Measurements from ENCODE around the gene ADM2.
"Not testable (repeated sequence)": the region's sequence is repeated elsewhere in the genome, so short reads cannot be mapped to it uniquely, and the experiment has no call there.

Gene ADM2

GRCh38 chr22:50481440-50482106 is at the start of gene ADM2:
Gene ADM2, plus strand, starts transcription at chr22:50481543. Its CDS starts 305 bp downstream, at chr22:50481848.
- peak; percentile 41 for DNase-seq

GRCh38 chr22:50432131-50432876 is 49.0 kb upstream of the ADM2 start:
- no peak for DNase-seq

- not testable (repeated sequence) for DNase-seq
These were observed 48.3 kb upstream of the ADM2 start for GRCh38 chr22:50432877-50433510.

- no peak for DNase-seq
These were observed 46.5 kb upstream of the ADM2 start for GRCh38 chr22:50434849-50435248.

DNA sequence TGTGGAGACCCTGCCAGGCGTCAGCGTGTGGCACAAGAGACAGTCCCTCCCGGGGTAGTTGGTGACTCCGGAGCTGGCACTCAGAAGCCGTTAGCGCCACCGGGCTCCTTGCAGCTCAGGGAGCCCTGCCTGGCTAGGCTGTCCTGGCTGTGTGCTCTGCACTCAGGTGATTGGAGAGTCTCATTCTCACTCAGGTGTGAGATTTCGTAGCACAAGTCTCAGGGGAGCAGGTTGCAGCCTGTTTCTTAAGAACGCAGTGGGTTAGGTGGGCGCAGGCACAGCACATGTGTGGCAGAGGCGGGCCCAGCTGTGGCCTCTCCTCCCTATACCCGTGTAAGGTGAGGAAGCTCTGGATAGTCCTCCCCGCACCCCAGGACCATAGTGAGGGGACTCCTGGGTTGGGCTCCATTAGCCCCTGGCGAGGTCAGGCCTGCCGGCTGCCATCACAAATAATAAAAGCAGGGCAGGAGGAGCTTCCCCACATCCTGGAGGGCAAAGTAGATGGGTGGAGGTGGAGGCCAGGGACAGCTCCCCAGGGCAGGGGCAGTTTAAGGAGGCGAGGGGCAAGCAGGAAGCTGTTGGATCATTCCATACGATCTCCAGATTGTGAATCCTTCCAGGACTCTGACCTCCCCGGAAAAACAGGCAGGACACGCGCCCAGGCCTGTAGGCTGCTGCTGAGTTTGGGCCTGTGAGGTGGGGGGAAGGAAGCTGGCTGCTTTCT is 45.9 kb upstream of the ADM2 start:
- no peak for DNase-seq

- DNase-seq: no peak
These were observed 45.1 kb upstream of the ADM2 start for GRCh38 chr22:50436015-50436830.

- DNase-seq: no peak
These were observed 44.5 kb upstream of the ADM2 start for GRCh38 chr22:50436841-50437341.

- DNase-seq: no peak
These were observed 43.6 kb upstream of the ADM2 start for GRCh38 chr22:50437511-50438304.

DNA sequence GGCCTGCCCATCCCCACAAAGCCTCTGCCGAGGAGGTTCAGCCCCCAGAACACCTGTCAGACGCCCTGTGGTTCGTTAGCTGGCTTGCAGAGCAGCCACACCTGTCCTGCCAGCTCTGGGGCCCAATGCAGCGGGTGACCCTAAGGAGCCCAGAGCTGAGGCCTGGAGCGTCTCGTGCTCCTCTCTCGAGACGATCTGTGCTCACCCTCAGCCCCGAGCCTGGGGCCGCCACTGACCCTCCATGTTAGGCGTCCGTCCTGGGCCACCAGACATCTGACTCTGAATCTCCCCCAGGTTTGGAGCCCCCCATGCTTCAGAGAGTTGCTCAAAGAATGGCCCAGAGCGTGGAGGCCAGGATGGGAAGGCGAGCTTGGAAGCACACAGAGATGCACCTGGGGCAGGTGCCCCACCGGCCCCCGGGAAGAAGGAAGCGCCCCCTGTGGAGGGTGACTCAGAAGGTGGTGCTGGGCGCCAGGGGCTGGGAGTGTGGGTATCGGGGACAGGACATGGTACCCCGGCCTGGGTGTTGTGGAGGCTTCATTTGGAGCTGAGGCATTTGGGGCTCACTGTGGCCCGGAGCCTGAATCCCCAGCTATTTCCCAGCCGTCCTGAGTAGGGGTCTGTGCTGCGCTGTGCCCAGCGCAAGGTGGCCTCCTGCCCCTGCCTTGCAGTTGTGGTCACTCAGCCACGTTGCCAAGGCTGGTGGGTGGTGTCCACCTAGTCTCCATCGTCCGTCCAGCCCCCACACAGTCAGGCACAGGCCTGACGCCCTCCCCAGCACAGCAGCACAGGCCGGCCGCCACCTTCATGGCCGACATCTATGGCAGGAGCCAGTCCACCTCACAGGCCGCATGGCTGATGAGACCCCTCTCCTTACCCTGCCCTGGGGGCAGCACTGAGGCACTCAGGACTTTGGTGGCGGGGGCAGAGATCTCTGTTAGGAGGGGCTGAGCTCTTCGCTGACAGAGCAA is 42.8 kb upstream of the ADM2 start:
- DNase-seq: no peak

- no peak for DNase-seq
These were observed 42.0 kb upstream of the ADM2 start for GRCh38 chr22:50439314-50439870.

GRCh38 chr22:50439871-50440331 is 41.4 kb upstream of the ADM2 start:
- no peak for DNase-seq

- DNase-seq: no peak
These were observed 40.6 kb upstream of the ADM2 start for GRCh38 chr22:50440544-50441249.

GRCh38 chr22:50441428-50441993 is 39.8 kb upstream of the ADM2 start:
- no peak for DNase-seq

GRCh38 chr22:50443197-50443596 is 38.1 kb upstream of the ADM2 start:
- no peak for DNase-seq

GRCh38 chr22:50443801-50444625 is 37.3 kb upstream of the ADM2 start:
- DNase-seq: no peak

- no peak for DNase-seq
These were observed 36.7 kb upstream of the ADM2 start for GRCh38 chr22:50444663-50445062.

DNA sequence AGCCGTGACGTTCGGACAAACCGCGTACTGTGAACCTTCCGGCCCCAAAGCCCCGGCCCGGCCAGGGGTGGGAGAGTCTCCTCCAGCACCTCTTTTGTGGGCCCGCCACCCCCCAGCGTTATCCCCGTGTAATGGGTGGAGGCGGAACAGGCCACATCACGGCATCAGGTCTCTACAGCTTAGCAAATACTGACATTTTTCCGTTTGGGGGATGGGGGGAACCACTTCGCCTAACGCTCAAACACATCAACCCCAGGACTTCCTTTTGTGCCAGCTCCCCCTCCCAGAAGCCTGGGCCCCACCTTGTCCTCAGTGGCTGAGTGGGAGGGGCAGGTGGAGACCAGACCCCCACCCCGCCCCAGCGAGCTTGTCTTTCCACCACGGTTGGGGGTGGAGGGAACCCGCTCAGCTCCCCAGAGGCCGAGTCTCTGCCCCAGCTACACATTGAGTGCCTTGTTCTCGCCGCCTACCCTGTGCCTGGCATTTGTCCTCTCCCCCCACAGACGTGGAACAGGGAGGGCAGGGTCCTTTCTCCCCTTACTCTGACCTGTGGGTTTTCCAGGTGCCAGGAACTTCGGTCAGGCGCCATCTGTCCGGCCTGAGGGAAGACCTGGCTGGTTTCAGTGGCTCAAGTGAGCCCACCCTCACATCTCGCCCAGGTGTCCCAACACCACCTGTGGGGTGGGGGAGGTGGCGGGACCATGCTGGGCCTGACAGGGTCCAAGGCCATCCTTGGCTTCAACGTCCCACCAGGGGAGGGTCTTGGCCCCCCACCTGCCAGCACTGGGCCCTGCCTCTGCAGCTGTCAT is 36.1 kb upstream of the ADM2 start:
- peak; percentile 36 for DNase-seq

All from NCI-H1436 (cell line).